Heart left ventricle (tissue), 13 donors: ENCODE data around the gene SLC15A3.

Source experiments
- POLR2A ChIP-seq, 2 donors: fragments of 450-650 bp; IDR thresholded peaks; one replicate each; pipeline ENCODE4 v1.6.1; 2017; ENCODE audit warnings: antibody characterized with exemption in 2 of 2, mild to moderate bottlenecking in 2 of 2, moderate library complexity in 2 of 2
- TF ChIP-seq, protein P1 (sequence below), 12 donors: fragments of 200-600 bp; sonication (generic) in 4 of 12; IDR thresholded peaks; one replicate each; pipeline versions ENCODE4 v1.5.0 to v1.8.0; 2018 to 2022; ENCODE audit warnings: antibody characterized with exemption in 12 of 12, mild to moderate bottlenecking in 5 of 12
- donor health status: ischemic (EF 13 %, LVEDD 7.1; RV severe dilation, severe dysfunction).
- donor health status: DM: no; HTN: yes; CAD: no.
- donor health status: DM: no; HTN: no; CAD: no.
- donor health status: ischemic (EF 25% LVEDD 6.9; RV normal size, moderate dysfunction).
- donor health status: ischemic (EF 25% LVEDD 5.7; RV mildly dilated, moderate dysfunction).
- donor health status: ischemic (EF 35%, LVEDD 5.7; RV mildly dilated, moderate dysfunction).
- donor health status: nonischemic (EF 11% LVEDD 7.7; RV severe dilation, severe dysfunction).
- donor health status: DM: yes; HTN: yes; CAD: no.
- donor health status: PGD.
- donor health status: ischemic (EF 29% LVEDD 5.4; RV normal size, mild dysfunction).
- donor health status: nonischemic (EF 23%, LVEDD 6.1; RV moderate dilation, normal function).

DNA sequence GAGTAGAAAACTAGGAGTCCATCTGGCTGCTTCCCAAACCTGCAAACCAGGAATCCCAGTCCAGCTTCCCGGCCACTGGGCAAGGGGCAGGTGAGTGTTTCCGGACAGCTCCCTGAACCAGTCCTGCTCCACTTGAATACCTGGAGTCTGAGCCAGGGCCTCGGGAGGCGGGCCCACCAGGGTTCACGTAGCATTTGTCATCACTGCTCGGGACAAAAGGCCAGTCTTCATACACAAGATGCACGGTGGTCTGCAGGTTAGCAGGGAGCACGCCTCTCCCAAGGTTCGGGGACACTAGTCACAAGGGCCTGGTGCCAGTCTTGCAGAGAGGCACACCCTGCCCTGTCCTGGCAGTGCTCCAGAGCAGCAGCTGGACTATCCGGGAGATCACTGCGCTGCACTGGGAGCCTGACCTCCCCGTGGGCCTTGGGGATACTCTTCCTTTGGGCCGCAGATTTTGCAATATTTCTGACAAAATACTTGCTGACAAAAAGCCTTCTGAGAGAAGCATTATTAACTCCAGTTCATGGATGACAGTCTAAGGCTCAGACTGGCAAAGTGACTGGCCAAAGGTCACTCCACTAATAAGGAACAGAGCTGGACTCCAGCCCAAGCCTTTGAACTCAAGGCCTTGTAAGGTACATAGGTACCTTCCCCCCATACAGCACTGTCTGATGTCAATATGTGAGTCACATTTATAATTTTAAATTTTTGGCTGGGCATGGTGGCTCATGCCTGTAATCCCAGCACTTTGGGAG is 44.6 kb upstream of the SLC15A3 start:
- TF ChIP-seq, protein P1, sequence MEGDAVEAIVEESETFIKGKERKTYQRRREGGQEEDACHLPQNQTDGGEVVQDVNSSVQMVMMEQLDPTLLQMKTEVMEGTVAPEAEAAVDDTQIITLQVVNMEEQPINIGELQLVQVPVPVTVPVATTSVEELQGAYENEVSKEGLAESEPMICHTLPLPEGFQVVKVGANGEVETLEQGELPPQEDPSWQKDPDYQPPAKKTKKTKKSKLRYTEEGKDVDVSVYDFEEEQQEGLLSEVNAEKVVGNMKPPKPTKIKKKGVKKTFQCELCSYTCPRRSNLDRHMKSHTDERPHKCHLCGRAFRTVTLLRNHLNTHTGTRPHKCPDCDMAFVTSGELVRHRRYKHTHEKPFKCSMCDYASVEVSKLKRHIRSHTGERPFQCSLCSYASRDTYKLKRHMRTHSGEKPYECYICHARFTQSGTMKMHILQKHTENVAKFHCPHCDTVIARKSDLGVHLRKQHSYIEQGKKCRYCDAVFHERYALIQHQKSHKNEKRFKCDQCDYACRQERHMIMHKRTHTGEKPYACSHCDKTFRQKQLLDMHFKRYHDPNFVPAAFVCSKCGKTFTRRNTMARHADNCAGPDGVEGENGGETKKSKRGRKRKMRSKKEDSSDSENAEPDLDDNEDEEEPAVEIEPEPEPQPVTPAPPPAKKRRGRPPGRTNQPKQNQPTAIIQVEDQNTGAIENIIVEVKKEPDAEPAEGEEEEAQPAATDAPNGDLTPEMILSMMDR (IDR thresholded peaks at IDR 0.05): no peak
- TF ChIP-seq POLR2A (IDR thresholded peaks at IDR 0.05): no peak
